NT2/D1 (cell line): ENCODE results near the gene LPP.

Experiments used
- DNase-seq: peaks from one replicate; pipeline ENCODE4 v3.0.0-alpha.2; 2011; ENCODE audit warnings: low read depth, low spot score
- H3K27me3 ChIP-seq: 2 replicates; pipeline ENCODE4 v1.6.0; 2011; ENCODE audit warnings: mild to moderate bottlenecking; ENCODE audit not compliant: insufficient read length, insufficient read depth
- H3K36me3 ChIP-seq: 2 replicates; pipeline ENCODE4 v1.6.1; 2011; ENCODE audit warnings: mild to moderate bottlenecking, low read length, mixed read lengths; ENCODE audit not compliant: insufficient read depth, insufficient read length
- H3K4me1 ChIP-seq: 2 replicates; pipeline ENCODE4 v1.5.1; 2011; ENCODE audit not compliant: insufficient read depth, insufficient read length
- H3K4me3 ChIP-seq: 2 replicates; pipeline ENCODE4 v1.5.1; 2011; ENCODE audit warnings: low read depth; ENCODE audit not compliant: insufficient read length
- H3K9ac ChIP-seq: 2 replicates; pipeline ENCODE4 v1.6.0; 2011; ENCODE audit warnings: low read depth; ENCODE audit not compliant: insufficient read length
- H3K9me3 ChIP-seq: 2 replicates; pipeline ENCODE4 v1.5.1; 2011; ENCODE audit warnings: mild to moderate bottlenecking, low read length; ENCODE audit not compliant: insufficient read depth
- SUZ12 ChIP-seq: IDR thresholded peaks from 2 replicates; pipeline ENCODE4 v1.6.1; 2011; ENCODE audit not compliant: insufficient read length, insufficient read depth; ENCODE audit errors: extremely low read depth
- YY1 ChIP-seq: IDR thresholded peaks from 2 replicates; pipeline ENCODE4 v1.6.1; 2011; ENCODE audit not compliant: insufficient read length, insufficient read depth
- ZNF274 ChIP-seq: IDR thresholded peaks from 2 replicates; pipeline ENCODE4 v1.6.1; 2011; ENCODE audit warnings: mild to moderate bottlenecking, low read depth, low read length

LPP gene

GRCh38 chr3:188918093-188918492 is 764.1 kb downstream of the LPP start:
- no peak overlapping the region for H3K9ac ChIP-seq
- H3K36me3 ChIP-seq, result no peaks in the 10 kb centered on the region
- H3K27me3 ChIP-seq, result no peaks in the 10 kb centered on the region
- H3K4me1 ChIP-seq, result no peaks in the 10 kb centered on the region
- H3K9me3 ChIP-seq, result no peaks in the 10 kb centered on the region
- TF ChIP-seq YY1 (no peak), SUZ12 (no peak), ZNF274 (no peak)
- DNase-seq, result no peak
- H3K4me3 ChIP-seq, result no peak overlapping the region

GRCh38 chr3:188923671-188924070 is 769.7 kb downstream of the LPP start:
- Histone ChIP-seq H3K36me3 (no peaks in the 10 kb centered on the region), H3K27me3 (no peaks in the 10 kb centered on the region), H3K4me3 (no peak overlapping the region), H3K4me1 (no peaks in the 10 kb centered on the region), H3K9me3 (no peaks in the 10 kb centered on the region), H3K9ac (no peak overlapping the region)
- TF ChIP-seq SUZ12 (no peak), ZNF274 (no peak), YY1 (no peak)
- no peak for DNase-seq

GRCh38 chr3:188925376-188925775 is 771.4 kb downstream of the LPP start:
- no peak for DNase-seq
- TF ChIP-seq YY1, result no peak
- no peak for TF ChIP-seq ZNF274
- TF ChIP-seq SUZ12, result no peak
- Histone ChIP-seq H3K4me1 (no peaks in the 10 kb centered on the region), H3K36me3 (no peaks in the 10 kb centered on the region), H3K9ac (no peak overlapping the region), H3K27me3 (no peaks in the 10 kb centered on the region), H3K4me3 (no peak overlapping the region), H3K9me3 (no peaks in the 10 kb centered on the region)

- no peak for DNase-seq
- TF ChIP-seq ZNF274, result no peak
- TF ChIP-seq YY1, result no peak
- TF ChIP-seq SUZ12, result no peak
- Histone ChIP-seq H3K27me3 (no peaks in the 10 kb centered on the region), H3K9me3 (no peaks in the 10 kb centered on the region), H3K4me1 (no peaks in the 10 kb centered on the region), H3K36me3 (no peaks in the 10 kb centered on the region), H3K9ac (no peak overlapping the region), H3K4me3 (no peak overlapping the region)
Observed at GRCh38 chr3:188926111-188926510, 772.2 kb downstream of the LPP start.

- no peaks in the 10 kb centered on the region for H3K27me3 ChIP-seq
- TF ChIP-seq YY1 (no peak), ZNF274 (0 out of 2 replicates have a peak, but pooled peaks have one; percentile 14)
Observed at GRCh38 chr3:188926741-188927511, 773.0 kb downstream of the LPP start.

GRCh38 chr3:188927971-188928370 is 774.0 kb downstream of the LPP start:
- no peaks in the 10 kb centered on the region for H3K9me3 ChIP-seq
- no peak for DNase-seq
- no peaks in the 10 kb centered on the region for H3K27me3 ChIP-seq
- H3K4me3 ChIP-seq, result no peak overlapping the region
- H3K9ac ChIP-seq, result no peak overlapping the region
- no peak for TF ChIP-seq SUZ12
- TF ChIP-seq ZNF274, result no peak
- TF ChIP-seq YY1, result no peak
- no peaks in the 10 kb centered on the region for H3K36me3 ChIP-seq
- H3K4me1 ChIP-seq, result no peaks in the 10 kb centered on the region

More at GRCh38 chr3:188926741-188927511, 773.0 kb downstream of the LPP start:
- DNase-seq, result no peak
- Histone ChIP-seq H3K9ac (no peak overlapping the region), H3K4me3 (no peak overlapping the region), H3K36me3 (no peaks in the 10 kb centered on the region), H3K9me3 (no peaks in the 10 kb centered on the region), H3K4me1 (no peaks in the 10 kb centered on the region)

GRCh38 chr3:188929137-188929536 is 775.2 kb downstream of the LPP start:
- no peak for TF ChIP-seq SUZ12
- TF ChIP-seq YY1, result no peak
- TF ChIP-seq ZNF274, result no peak
- no peak for DNase-seq

More at GRCh38 chr3:188929137-188929536, 775.2 kb downstream of the LPP start:
- no peak overlapping the region for H3K9ac ChIP-seq
- H3K27me3 ChIP-seq, result no peaks in the 10 kb centered on the region
- H3K36me3 ChIP-seq, result no peaks in the 10 kb centered on the region
- no peaks in the 10 kb centered on the region for H3K9me3 ChIP-seq
- no peak overlapping the region for H3K4me3 ChIP-seq
- H3K4me1 ChIP-seq, result no peaks in the 10 kb centered on the region
